Stimulated activated memory B cell treated with anti-CD40 and anti-IgM and Interleukin-4, amounts not matched to agents 10 μg/mL and 1 μg/mL and 100 μg/mL, for 72 hours (primary cell): Measurements from ENCODE around the gene ICAM1.

Experiments used
- ATAC-seq: fragments of 150-1000 bp; cut with Tn5 transposase; 2 replicates; pipeline ENCODE4 v1.10.0; 2021
- H3K27ac Mint-ChIP-seq: one replicate; pipeline ENCODE4 v1.8.0; 2022; ENCODE audit warnings: mild to moderate bottlenecking, mixed read lengths
- H3K27me3 Mint-ChIP-seq: one replicate; pipeline ENCODE4 v1.8.0; 2022; ENCODE audit warnings: mixed read lengths
- H3K36me3 Mint-ChIP-seq: one replicate; pipeline ENCODE4 v1.8.0; 2022; ENCODE audit warnings: mixed read lengths
- H3K4me1 Mint-ChIP-seq: one replicate; pipeline ENCODE4 v1.8.0; 2022; ENCODE audit warnings: mixed read lengths
- H3K4me3 Mint-ChIP-seq: one replicate; pipeline ENCODE4 v1.8.0; 2022; ENCODE audit warnings: mild to moderate bottlenecking, moderate library complexity, mixed read lengths
- H3K9me3 Mint-ChIP-seq: one replicate; pipeline ENCODE4 v1.8.0; 2022; ENCODE audit warnings: mixed read lengths

The ICAM1 gene

GRCh38 chr19:10256970-10257615 lies 13.8 kb upstream of the ICAM1 start:
- ATAC-seq = no peak
- Mint-ChIP-seq H3K9me3 (no peaks in the 10 kb centered on the region), H3K4me3 (no peak overlapping the region), H3K36me3 (peaks cover 46% of the 10 kb centered on the region), H3K27me3 (no peaks in the 10 kb centered on the region), H3K4me1 (peaks cover 44% of the 10 kb centered on the region), H3K27ac (peak overlapping the region; percentile 6)

DNA sequence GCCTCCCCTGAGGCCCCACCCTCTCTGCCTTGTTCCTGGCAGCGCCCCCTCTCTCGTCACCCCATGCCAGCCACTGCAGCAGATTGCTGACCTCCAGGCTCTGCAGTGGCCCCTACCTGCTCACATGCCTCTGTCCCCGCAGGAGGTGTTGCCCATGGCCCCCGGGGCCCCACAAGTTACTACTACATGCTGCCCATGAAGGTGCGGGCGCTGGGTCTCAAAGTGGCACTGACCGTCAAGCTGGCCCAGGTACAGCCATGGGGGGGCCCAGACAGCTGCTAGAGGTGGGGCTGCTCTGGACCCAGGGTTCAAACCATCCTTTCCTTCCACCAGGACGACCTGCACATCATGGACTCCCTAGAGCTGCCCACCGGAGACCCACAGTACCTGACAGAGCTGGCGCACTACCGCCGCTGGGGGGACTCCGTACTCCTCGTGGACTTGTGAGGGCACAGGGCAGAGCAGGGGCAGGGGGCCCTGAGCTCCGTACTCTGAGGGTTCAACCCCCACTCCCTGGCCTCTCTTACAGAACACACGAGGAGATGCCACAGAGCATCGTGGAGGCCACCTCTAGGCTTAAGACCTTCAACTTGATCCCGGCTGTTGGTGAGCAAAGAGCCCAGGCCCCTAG lies 12.7 kb upstream of the ICAM1 start:
- no peak for ATAC-seq
- Mint-ChIP-seq H3K9me3 (no peaks in the 10 kb centered on the region), H3K4me1 (peaks cover 36% of the 10 kb centered on the region), H3K36me3 (peaks cover 46% of the 10 kb centered on the region), H3K4me3 (no peak overlapping the region), H3K27me3 (no peaks in the 10 kb centered on the region), H3K27ac (no peak overlapping the region)

- Mint-ChIP-seq H3K4me3 (no peak overlapping the region), H3K36me3 (peaks cover 38% of the 10 kb centered on the region), H3K9me3 (no peaks in the 10 kb centered on the region), H3K4me1 (peaks cover 27% of the 10 kb centered on the region), H3K27me3 (no peaks in the 10 kb centered on the region), H3K27ac (no peak overlapping the region)
- peak; percentile 80 for ATAC-seq
Observed at GRCh38 chr19:10259162-10259905, 11.6 kb upstream of the ICAM1 start.

DNA sequence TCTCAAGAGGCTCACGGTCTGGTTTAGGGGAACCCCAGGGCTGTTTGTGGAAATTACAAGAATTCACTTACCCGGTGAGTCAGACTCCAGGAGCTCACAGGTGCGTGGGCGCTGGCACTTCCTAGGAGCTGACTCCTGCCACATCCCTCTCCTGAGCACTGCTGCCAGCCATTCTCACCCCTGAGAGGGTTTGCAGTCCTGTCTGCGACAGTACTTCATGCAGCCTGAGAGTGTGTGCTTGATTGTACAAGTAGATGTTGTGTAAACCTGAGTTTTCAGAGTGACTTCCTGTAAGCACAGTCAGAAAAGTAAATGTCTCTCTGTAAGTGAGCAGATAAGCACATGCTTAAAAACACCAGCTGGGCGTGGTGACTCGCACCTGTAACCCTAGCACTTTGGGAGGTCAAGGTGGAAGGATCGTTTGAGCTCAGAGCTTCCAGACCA lies 10.8 kb upstream of the ICAM1 start:
- Mint-ChIP-seq H3K4me1 (peaks cover 23% of the 10 kb centered on the region), H3K27ac (peak overlapping the region; percentile 37), H3K36me3 (peaks cover 29% of the 10 kb centered on the region), H3K4me3 (no peak overlapping the region), H3K9me3 (no peaks in the 10 kb centered on the region), H3K27me3 (no peaks in the 10 kb centered on the region)
- ATAC-seq = peak; percentile 66

- Mint-ChIP-seq H3K36me3 (peaks cover 6% of the 10 kb centered on the region), H3K27ac (no peak overlapping the region)
Observed at GRCh38 chr19:10262771-10263170, 8.1 kb upstream of the ICAM1 start.

DNA sequence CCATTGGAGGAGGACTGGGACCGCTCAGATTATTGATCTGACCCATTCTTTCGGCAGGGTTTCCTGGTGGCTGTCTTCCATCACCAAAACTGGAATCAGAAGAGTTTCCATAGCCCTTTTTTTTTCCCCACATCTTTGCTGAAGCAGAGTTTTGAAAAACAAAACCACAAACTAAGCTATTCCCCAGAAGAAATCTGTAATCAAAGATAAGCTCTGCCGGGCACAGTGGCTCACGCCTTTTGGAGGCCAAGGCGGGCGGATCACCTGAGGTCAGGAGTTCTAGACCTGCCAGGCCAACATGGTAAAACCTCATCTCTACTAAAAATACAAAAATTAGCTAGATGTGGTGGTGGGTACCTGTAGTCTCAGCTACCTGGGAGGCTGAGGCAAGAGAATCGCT lies 4.2 kb upstream of the ICAM1 start:
- H3K9me3 Mint-ChIP-seq = no peaks in the 10 kb centered on the region

More at GRCh38 chr19:10262771-10263170, 8.1 kb upstream of the ICAM1 start:
- no peak for ATAC-seq
- no peaks in the 10 kb centered on the region for H3K9me3 Mint-ChIP-seq
- H3K4me1 Mint-ChIP-seq = peaks cover 18% of the 10 kb centered on the region
- H3K27me3 Mint-ChIP-seq = no peaks in the 10 kb centered on the region
- no peak overlapping the region for H3K4me3 Mint-ChIP-seq

DNA sequence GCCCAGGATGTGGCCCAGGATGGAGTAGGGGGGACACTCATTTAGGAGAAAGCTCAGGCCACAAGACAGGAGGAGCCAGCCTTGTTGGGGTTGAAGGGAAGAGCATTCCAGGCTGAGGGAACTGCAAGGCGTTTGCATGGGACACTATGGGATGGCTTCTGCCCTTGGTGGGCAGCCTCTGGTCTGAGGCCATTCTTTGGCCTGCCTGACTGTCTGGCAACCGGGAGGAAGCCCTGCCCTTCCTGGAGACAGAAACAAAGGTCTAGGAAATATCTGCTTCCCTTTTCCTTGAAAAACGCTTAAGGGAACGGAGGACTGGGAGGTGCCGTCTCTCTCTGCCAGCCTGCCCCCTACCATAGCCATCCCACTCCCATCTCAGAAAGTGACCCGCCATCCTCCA lies 2.8 kb upstream of the ICAM1 start:
- Mint-ChIP-seq H3K27me3 (no peaks in the 10 kb centered on the region), H3K4me3 (no peak overlapping the region), H3K4me1 (peaks cover 39% of the 10 kb centered on the region), H3K27ac (peak overlapping the region; percentile 96), H3K9me3 (no peaks in the 10 kb centered on the region), H3K36me3 (peaks cover 13% of the 10 kb centered on the region)
- ATAC-seq = no peak

More for the DNA sequence above, 4.2 kb upstream of the ICAM1 start:
- ATAC-seq = no peak
- Mint-ChIP-seq H3K27ac (no peak overlapping the region), H3K36me3 (peaks cover 3% of the 10 kb centered on the region), H3K4me1 (peaks cover 27% of the 10 kb centered on the region), H3K4me3 (no peak overlapping the region), H3K27me3 (no peaks in the 10 kb centered on the region)

DNA sequence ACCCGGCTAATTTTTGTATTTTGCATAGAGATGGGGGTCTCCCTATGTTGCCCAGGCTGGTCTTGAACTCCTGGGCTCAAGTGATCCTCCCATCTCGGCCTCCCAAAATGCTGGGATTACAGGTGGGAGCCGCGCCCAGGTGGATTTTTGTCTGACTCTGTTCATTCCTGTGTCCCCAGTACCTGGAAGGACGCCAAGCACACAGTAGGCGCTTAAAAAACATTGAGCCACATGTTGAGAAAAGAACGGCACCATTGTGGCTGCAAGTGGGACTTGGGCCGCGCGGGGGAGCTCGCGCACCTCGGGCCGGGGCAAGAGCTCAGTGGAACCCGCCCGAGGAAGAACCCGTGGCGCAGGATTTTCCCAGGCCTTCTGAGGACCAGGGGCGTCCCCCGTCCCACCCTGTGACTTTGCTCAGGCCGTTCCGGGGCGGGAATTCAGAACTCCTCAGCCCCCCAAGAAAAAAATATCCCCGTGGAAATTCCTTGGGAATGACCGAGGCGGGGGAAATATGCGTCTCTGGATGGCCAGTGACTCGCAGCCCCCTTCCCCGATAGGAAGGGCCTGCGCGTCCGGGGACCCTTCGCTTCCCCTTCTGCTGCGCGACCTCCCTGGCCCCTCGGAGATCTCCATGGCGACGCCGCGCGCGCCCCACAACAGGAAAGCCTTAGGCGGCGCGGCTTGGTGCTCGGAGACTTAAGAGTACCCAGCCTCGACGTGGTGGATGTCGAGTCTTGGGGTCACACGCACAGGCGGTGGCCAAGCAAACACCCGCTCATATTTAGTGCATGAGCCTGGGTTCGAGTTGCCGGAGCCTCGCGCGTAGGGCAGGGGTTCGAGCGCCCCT lies 1.4 kb upstream of the ICAM1 start:
- Mint-ChIP-seq H3K4me3 (peak overlapping the region; percentile 95), H3K4me1 (peaks cover 49% of the 10 kb centered on the region), H3K27ac (peak overlapping the region; percentile 96), H3K36me3 (peaks cover 24% of the 10 kb centered on the region), H3K9me3 (no peaks in the 10 kb centered on the region), H3K27me3 (no peaks in the 10 kb centered on the region)
- ATAC-seq = peak; percentile 77

GRCh38 chr19:10270180-10270615 lies 722 bp upstream of the ICAM1 start:
- H3K9me3 Mint-ChIP-seq = no peaks in the 10 kb centered on the region

DNA sequence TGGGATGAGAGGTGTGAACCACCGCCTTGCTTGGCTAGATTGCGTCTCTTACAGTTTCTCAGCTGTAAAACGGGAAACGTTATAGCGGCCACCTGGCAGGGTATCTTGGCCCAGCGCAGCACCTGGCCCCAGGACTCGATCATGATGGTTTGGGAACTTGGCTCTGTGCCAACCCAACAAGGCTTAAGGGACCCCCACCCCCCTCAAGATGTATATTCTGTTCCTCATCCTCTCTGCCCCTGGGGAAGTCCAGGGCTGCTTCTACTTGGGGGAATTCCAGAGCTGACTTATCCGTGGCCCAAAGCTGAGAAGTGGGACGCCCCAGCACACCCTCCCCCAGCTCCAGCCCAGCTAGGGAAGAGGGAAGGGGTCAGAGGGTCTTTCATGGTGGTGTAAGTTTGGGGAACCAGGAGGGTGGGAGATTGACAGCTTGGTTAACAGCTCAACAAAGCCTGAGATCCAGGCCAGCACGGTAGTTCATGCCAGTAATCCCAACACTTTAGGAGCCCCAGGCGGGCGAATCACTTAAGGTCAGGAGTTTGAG lies 695 bp downstream of the ICAM1 start:
- H3K4me3 Mint-ChIP-seq = peak overlapping the region; percentile 95
- H3K27ac Mint-ChIP-seq = peak overlapping the region; percentile 96
- H3K36me3 Mint-ChIP-seq = peaks cover 31% of the 10 kb centered on the region
- peak; percentile 52 for ATAC-seq
- H3K9me3 Mint-ChIP-seq = no peaks in the 10 kb centered on the region
- no peaks in the 10 kb centered on the region for H3K27me3 Mint-ChIP-seq
- peaks cover 59% of the 10 kb centered on the region for H3K4me1 Mint-ChIP-seq

More at GRCh38 chr19:10270180-10270615, 722 bp upstream of the ICAM1 start:
- peaks cover 30% of the 10 kb centered on the region for H3K36me3 Mint-ChIP-seq
- peaks cover 56% of the 10 kb centered on the region for H3K4me1 Mint-ChIP-seq
- H3K27me3 Mint-ChIP-seq = no peaks in the 10 kb centered on the region
- H3K4me3 Mint-ChIP-seq = peak overlapping the region; percentile 95
- H3K27ac Mint-ChIP-seq = peak overlapping the region; percentile 96
- peak; percentile 89 for ATAC-seq

GRCh38 chr19:10274589-10274988 lies 3.7 kb downstream of the ICAM1 start:
- peak overlapping the region; percentile 40 for H3K27ac Mint-ChIP-seq
- peak overlapping the region; percentile 68 for H3K4me3 Mint-ChIP-seq
- ATAC-seq = no peak
- H3K4me1 Mint-ChIP-seq = peaks cover 82% of the 10 kb centered on the region
- H3K9me3 Mint-ChIP-seq = no peaks in the 10 kb centered on the region
- no peaks in the 10 kb centered on the region for H3K27me3 Mint-ChIP-seq
- H3K36me3 Mint-ChIP-seq = peaks cover 54% of the 10 kb centered on the region

GRCh38 chr19:10277795-10278589 lies 7.1 kb downstream of the ICAM1 start:
- Mint-ChIP-seq H3K9me3 (no peaks in the 10 kb centered on the region), H3K4me3 (peak overlapping the region; percentile 43), H3K27me3 (no peaks in the 10 kb centered on the region), H3K4me1 (peaks cover 57% of the 10 kb centered on the region), H3K27ac (peak overlapping the region; percentile 23), H3K36me3 (peaks cover 48% of the 10 kb centered on the region)
- peak; percentile 50 for ATAC-seq

DNA sequence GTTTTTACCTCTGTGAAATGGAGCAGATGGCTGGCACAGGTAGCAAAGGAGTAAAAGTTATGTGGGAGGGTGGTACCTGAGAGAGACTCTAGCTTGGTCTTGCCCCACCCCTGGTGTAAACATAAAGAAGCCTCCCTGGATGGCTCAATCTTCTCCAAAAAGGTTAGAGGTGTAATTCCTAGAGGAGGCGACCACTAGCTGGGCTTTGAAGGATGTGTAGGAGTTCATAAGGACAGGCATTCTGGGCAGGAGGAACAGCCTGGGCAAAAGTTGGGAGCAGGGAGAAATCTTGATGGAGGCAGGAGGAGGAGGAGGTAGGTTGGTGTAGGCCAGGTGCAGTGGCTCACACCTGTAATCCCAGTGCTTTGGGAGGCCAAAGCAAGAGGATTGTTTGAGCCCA lies 8.0 kb downstream of the ICAM1 start:
- peak overlapping the region; percentile 56 for H3K4me3 Mint-ChIP-seq
- no peaks in the 10 kb centered on the region for H3K9me3 Mint-ChIP-seq
- peaks cover 52% of the 10 kb centered on the region for H3K36me3 Mint-ChIP-seq
- no peaks in the 10 kb centered on the region for H3K27me3 Mint-ChIP-seq
- peak overlapping the region; percentile 48 for H3K27ac Mint-ChIP-seq
- ATAC-seq = no peak
- peaks cover 52% of the 10 kb centered on the region for H3K4me1 Mint-ChIP-seq
